Upper lobe of left lung (tissue), 6 donors: ENCODE data around the gene RTL9. TPM values are rescaled to one million over a fixed set of nuclear protein-coding genes. Genes with fewer than 3 reads are reported as not detected.

ENCODE experiments used
- ATAC-seq, 2 donors: fragments of 200-7000 bp; cut with Tn5 transposase; one replicate each; pipeline ENCODE4 v1.9.1; 2022; ENCODE audit warnings: mild to moderate bottlenecking in 2 of 2, moderate library complexity in 2 of 2; ENCODE audit not compliant: low FRiP score in 2 of 2
- DNase-seq, 2 donors: peaks; one replicate each; pipeline ENCODE4 v3.0.0-alpha.2; 2019 to 2020
- H3K27ac ChIP-seq, 4 donors: fragments of 200-600 bp; sonication (generic); one replicate each; pipeline ENCODE4 v1.5.1; 2016 to 2019
- H3K27me3 ChIP-seq, 4 donors: fragments of 200-600 bp; sonication (generic); one replicate each; pipeline ENCODE4 v1.5.1; 2017 to 2019
- H3K36me3 ChIP-seq, 4 donors: fragments of 200-600 bp; sonication (generic); one replicate each; pipeline ENCODE4 v1.5.1; 2016 to 2019
- H3K4me1 ChIP-seq, 4 donors: fragments of 200-600 bp; sonication (generic); one replicate each; pipeline ENCODE4 v1.5.1; 2018 to 2019
- H3K4me3 ChIP-seq, 4 donors: fragments of 200-600 bp; sonication (generic); one replicate each; pipeline ENCODE4 v1.5.1; 2017 to 2019; ENCODE audit warnings: mild to moderate bottlenecking in 2 of 4, moderate library complexity in 1 of 4
- H3K9me3 ChIP-seq, 4 donors: fragments of 200-600 bp; sonication (generic); one replicate each; pipeline ENCODE4 v1.5.1; 2018 to 2019
- CTCF ChIP-seq, 6 experiments: fragments of 450-650 bp in 4 of 6; fragments of 200-600 bp in 2 of 6; sonication (generic) in 2 of 6; IDR thresholded peaks; one replicate each; pipeline ENCODE4 v1.5.1; 2016 to 2019; ENCODE audit warnings: antibody characterized with exemption in 6 of 6
- EP300 ChIP-seq, 4 donors: sonication (generic); formaldehyde crosslinking; IDR thresholded peaks; one replicate each; pipeline ENCODE4 v1.5.1; 2017; ENCODE audit warnings: antibody characterized with exemption in 4 of 4, control low read depth in 2 of 4
- POLR2A ChIP-seq, 4 donors: fragments of 450-650 bp; IDR thresholded peaks; one replicate each; pipeline ENCODE4 v1.5.1; 2016 to 2017; ENCODE audit warnings: antibody characterized with exemption in 4 of 4, mild to moderate bottlenecking in 2 of 4
- POLR2AphosphoS5 ChIP-seq, 2 donors: sonication (generic); formaldehyde crosslinking; IDR thresholded peaks; one replicate each; pipeline ENCODE4 v1.5.1; 2017; ENCODE audit warnings: antibody characterized with exemption in 2 of 2
- WGBS, 2 donors: methylation state at CpG; one replicate each; pipeline ENCODE4 v1.1.5; 2017 to 2018; 5-methylcytosine and 5-hydroxymethylcytosine counted together
- total RNA-seq, 6 donors: library from RNA; depleted of rRNA in 4 of 6; stranded (reverse); fragments of >200 nt in 4 of 6; gene quantifications; one replicate each; pipeline versions ENCODE4 v1.1.0 to v1.2.1, GENCODE V29; 2016 to 2021
- donor health status: DM: no; HTN: no; CAD: no; lungs with moderate emphysema.
- donor health status: DM: no; HTN: yes; CAD: no; lungs with severe emphysema.

RTL9 gene
- under 1 TPM in 4 of 6 donors, not detected in 2; under 0.01 to 0.51 (median 0.18) TPM for total RNA-seq

GRCh38 chrX:110358548-110358947 lies at the start of gene RTL9:
Gene RTL9 (plus strand): TSS chrX:110358848. CDS start chrX:110450618, 91,770 bp downstream.
- Histone ChIP-seq H3K4me1 (no peaks in the 10 kb centered on the region), H3K4me3 (no peak within 1 kb of the TSS), H3K27me3 (no peaks in the 10 kb centered on the region), H3K9me3 (no peaks in the 10 kb centered on the region), H3K36me3 (no peaks in the 10 kb centered on the region), H3K27ac (no peak within 1 kb of the TSS)
- 71 to 87% methylated on average over 2 of the region's 2 CpGs for WGBS, 2 donors
- ATAC-seq (no peak), DNase-seq (no peak)
- no peak for TF ChIP-seq CTCF (IDR thresholded peaks at IDR 0.05)
- TF ChIP-seq POLR2A (IDR thresholded peaks at IDR 0.05) = no peak
- TF ChIP-seq EP300 (IDR thresholded peaks at IDR 0.05) = no peak
- TF ChIP-seq POLR2AphosphoS5 (IDR thresholded peaks at IDR 0.05) = no peak

DNA sequence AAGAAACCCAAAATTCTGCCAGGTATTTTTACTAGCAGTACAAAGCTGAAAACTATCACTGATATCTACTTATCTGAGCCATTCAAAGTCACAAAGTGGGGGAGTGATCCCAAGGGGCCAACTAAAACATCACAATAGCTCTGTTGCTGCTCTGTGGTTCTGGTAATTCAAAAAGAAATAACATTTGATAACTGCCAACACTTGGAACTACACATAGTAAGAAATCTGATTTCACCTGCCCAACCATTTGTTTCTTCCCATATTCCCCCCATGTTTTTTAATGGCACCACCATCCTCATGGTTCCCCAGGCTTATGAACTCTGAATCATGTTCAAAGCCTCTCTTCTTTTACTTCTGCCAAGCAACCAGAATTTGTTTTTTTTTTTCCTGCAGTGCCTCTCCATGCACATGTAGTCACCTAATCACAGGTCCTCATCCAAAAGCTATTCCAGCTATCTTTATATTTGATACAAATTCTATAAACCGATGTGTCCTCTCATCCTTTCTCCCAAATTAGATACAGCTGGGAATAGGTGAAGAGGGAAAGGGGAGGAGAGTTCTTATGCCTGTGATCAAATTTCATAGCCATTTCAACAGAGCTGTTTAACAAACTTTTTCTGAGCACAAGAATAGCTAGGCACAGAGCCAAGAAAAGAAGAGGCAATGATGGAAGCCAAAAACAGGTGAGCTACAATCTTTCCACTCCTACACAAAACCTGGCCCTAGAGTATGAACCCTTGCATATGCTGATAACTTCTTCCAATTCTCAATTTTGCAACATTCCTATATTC lies 48.5 kb upstream of the RTL9 start:
- peaks cover 0 to 12% (median 0%) of the 10 kb centered on the region in 4 donors for H3K4me1 ChIP-seq
- TF ChIP-seq POLR2AphosphoS5 (IDR thresholded peaks at IDR 0.05) (no peak), POLR2A (IDR thresholded peaks at IDR 0.05) (no peak), EP300 (IDR thresholded peaks at IDR 0.05) (no peak), CTCF (IDR thresholded peaks at IDR 0.05) (no peak)

DNA sequence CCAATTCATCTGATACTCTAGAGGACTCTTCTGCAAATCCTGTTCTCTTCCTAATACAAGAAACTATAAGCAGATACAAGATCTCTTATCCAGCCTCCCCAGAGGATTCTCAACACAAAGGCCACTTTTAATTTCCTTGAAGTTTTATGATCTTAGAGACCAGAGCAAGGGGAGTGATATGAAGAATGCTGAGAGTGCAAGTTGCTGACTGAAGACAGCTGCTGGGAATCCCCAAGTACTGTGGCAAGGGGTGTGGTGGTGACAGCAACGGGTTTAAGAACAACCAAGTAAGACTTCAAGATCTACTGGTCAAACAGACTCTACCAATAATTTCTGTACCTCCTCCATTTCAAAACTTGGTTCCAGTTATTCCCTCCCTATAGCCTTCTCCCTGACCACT lies 47.8 kb upstream of the RTL9 start:
- DNase-seq (no peak), ATAC-seq (no peak)
- Histone ChIP-seq H3K4me3 (no peak overlapping the region), H3K4me1 (peaks cover 0 to 12% (median 3%) of the 10 kb centered on the region in 4 donors), H3K27ac (no peak overlapping the region), H3K9me3 (no peaks in the 10 kb centered on the region), H3K27me3 (no peaks in the 10 kb centered on the region), H3K36me3 (no peaks in the 10 kb centered on the region)
- WGBS, 2 donors = 29 to 60% methylated on average over 1 of the region's 1 CpG
- TF ChIP-seq EP300 (IDR thresholded peaks at IDR 0.05) (no peak), POLR2A (IDR thresholded peaks at IDR 0.05) (no peak), CTCF (IDR thresholded peaks at IDR 0.05) (no peak), POLR2AphosphoS5 (IDR thresholded peaks at IDR 0.05) (no peak)

More for the DNA sequence above, 48.5 kb upstream of the RTL9 start:
- H3K4me3 ChIP-seq = no peak overlapping the region
- H3K9me3 ChIP-seq = no peaks in the 10 kb centered on the region
- 30 to 50% methylated on average over 1 of the region's 1 CpG for WGBS, 2 donors
- DNase-seq (no peak), ATAC-seq (no peak)
- no peaks in the 10 kb centered on the region for H3K27me3 ChIP-seq
- H3K27ac ChIP-seq = no peak overlapping the region
- no peaks in the 10 kb centered on the region for H3K36me3 ChIP-seq

DNA sequence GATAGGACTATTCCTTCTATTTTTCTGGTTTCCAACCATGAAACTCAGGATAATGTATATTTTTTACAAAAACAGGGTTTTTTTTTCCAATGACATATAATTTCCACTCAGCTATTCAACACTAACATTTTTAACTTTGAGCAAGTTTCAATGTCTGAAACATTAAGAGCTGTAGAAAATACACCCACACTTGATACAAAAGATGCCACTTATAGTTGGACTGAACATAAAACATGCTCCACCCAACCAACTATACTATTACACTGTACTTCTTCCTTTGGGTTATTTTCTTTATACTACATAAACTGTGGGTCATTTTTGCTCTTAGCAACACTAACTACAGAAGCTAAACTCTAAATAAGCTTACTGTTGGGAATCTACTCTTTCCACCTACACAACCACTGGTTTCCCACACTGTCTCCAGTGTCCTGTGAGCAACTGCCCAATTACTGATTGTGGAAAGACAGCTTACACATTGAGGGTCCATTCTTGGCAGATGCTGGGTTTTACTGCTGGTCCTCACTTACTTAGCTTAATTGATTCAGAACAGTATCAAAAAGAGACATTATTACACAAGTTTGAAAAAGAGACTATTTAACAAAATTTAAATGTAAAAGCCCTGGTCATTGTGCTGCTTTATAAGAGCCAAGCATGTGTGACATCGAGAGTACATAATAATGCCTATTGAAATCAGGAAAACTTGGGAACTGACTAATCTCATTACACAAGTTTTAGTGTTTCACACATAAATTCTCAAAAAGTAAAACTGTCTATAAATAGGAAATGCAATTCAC lies 47.0 kb upstream of the RTL9 start:
- H3K27ac ChIP-seq = no peak overlapping the region
- H3K36me3 ChIP-seq = no peaks in the 10 kb centered on the region
- 78 to 91% methylated on average over 1 of the region's 1 CpG for WGBS, 2 donors

More for the DNA sequence above, 47.0 kb upstream of the RTL9 start:
- no peak for DNase-seq
- H3K9me3 ChIP-seq = no peaks in the 10 kb centered on the region
- no peak for ATAC-seq
- TF ChIP-seq CTCF (IDR thresholded peaks at IDR 0.05) (no peak), POLR2A (IDR thresholded peaks at IDR 0.05) (no peak), EP300 (IDR thresholded peaks at IDR 0.05) (no peak), POLR2AphosphoS5 (IDR thresholded peaks at IDR 0.05) (no peak)
- H3K4me3 ChIP-seq = no peak overlapping the region
- H3K27me3 ChIP-seq = no peaks in the 10 kb centered on the region
- peaks cover 0 to 12% (median 3%) of the 10 kb centered on the region in 4 donors for H3K4me1 ChIP-seq
